ENCODE results near the gene FGF4. TPM values are rescaled to one million over a fixed set of nuclear protein-coding genes. Genes with fewer than 3 reads are reported as not detected.

The FGF4 gene
- total and polyA plus RNA-seq, 4 donors: not detected

- WGBS: 57% methylated on average over 7 of the region's 7 CpGs
- no peak for TF ChIP-seq NR2F2 (IDR thresholded peaks at IDR 0.05)
- no peak for TF ChIP-seq HNF4G (IDR thresholded peaks at IDR 0.05)
- no peak for TF ChIP-seq RAD21 (IDR thresholded peaks at IDR 0.05)
- TF ChIP-seq YY1 (IDR thresholded peaks at IDR 0.05): no peak
- no peak for TF ChIP-seq MAX (IDR thresholded peaks at IDR 0.05)
- TF ChIP-seq JUND (IDR thresholded peaks at IDR 0.05): no peak
- no peak for TF ChIP-seq EGR1 (IDR thresholded peaks at IDR 0.05; ENCODE audit: low read depth in 2 of 2)
- TF ChIP-seq SP1 (IDR thresholded peaks at IDR 0.05): no peak
- TF ChIP-seq FOXA2 (IDR thresholded peaks at IDR 0.05): no peak
- TF ChIP-seq REST (IDR thresholded peaks at IDR 0.05): no peak
- no peak for TF ChIP-seq CTCF (IDR thresholded peaks at IDR 0.05; ENCODE audit: low read depth, low read length, missing input control)
- TF ChIP-seq ZBTB33 (IDR thresholded peaks at IDR 0.05): no peak
- no peak for TF ChIP-seq FOXA1 (IDR thresholded peaks at IDR 0.05)
- no peak for TF ChIP-seq ATF3 (IDR thresholded peaks at IDR 0.05)
- no peak for TF ChIP-seq HNF4A (conservative IDR thresholded peaks at IDR 0.05)
- no peak for TF ChIP-seq TAF1 (conservative IDR thresholded peaks at IDR 0.05)
- no peak overlapping the region for H3K4me3 ChIP-seq (ENCODE audit: low read depth in 1 of 3, low read length in 3 of 3)
- no peak for DNase-seq (ENCODE audit: low spot score)
- H3K9ac ChIP-seq (ENCODE audit: low read depth in 1 of 2, low read length in 2 of 2): no peak overlapping the region
- H3K27me3 ChIP-seq (ENCODE audit: control insufficient read depth in 4 of 4, insufficient read depth in 4 of 4, low read length in 3 of 4): peaks cover 0 to 17% (median 6%) of the 10 kb centered on the region in 4 donors
- no peaks in the 10 kb centered on the region for H3K36me3 ChIP-seq (ENCODE audit: control insufficient read depth in 4 of 4, insufficient read depth in 3 of 4, low read depth in 1 of 4, low read length in 3 of 4)
- peaks cover 2 to 10% (median 3%) of the 10 kb centered on the region in 4 donors for H3K4me1 ChIP-seq (ENCODE audit: control insufficient read depth in 4 of 4, insufficient read depth in 4 of 4, low read length in 3 of 4)
- peaks cover 0 to 3% (median 0%) of the 10 kb centered on the region in 4 donors for H3K9me3 ChIP-seq (ENCODE audit: control insufficient read depth in 4 of 4, low read length in 3 of 4)
- no peak overlapping the region for H3K27ac ChIP-seq (ENCODE audit: low read depth in 1 of 2, low read length in 2 of 2)
Measured at GRCh38 chr11:69771466-69771865, 3.7 kb downstream of the FGF4 start.

- no peak overlapping the region for H3K9ac ChIP-seq (ENCODE audit: low read depth in 1 of 2, low read length in 2 of 2)
- WGBS: 38% methylated on average over 5 of the region's 5 CpGs
- no peak overlapping the region for H3K4me3 ChIP-seq (ENCODE audit: low read depth in 1 of 3, low read length in 3 of 3)
- DNase-seq (ENCODE audit: low spot score): no peak
- no peak overlapping the region for H3K27ac ChIP-seq (ENCODE audit: low read depth in 1 of 2, low read length in 2 of 2)
- H3K36me3 ChIP-seq (ENCODE audit: control insufficient read depth in 4 of 4, insufficient read depth in 3 of 4, low read depth in 1 of 4, low read length in 3 of 4): no peaks in the 10 kb centered on the region
- H3K9me3 ChIP-seq (ENCODE audit: control insufficient read depth in 4 of 4, low read length in 3 of 4): peaks cover 0 to 3% (median 0%) of the 10 kb centered on the region in 4 donors
- H3K27me3 ChIP-seq (ENCODE audit: control insufficient read depth in 4 of 4, insufficient read depth in 4 of 4, low read length in 3 of 4): peaks cover 0 to 14% (median 5%) of the 10 kb centered on the region in 4 donors
- H3K4me1 ChIP-seq (ENCODE audit: control insufficient read depth in 4 of 4, insufficient read depth in 4 of 4, low read length in 3 of 4): peaks cover 2 to 7% (median 3%) of the 10 kb centered on the region in 4 donors
- TF ChIP-seq JUND (IDR thresholded peaks at IDR 0.05) (no peak), SP1 (IDR thresholded peaks at IDR 0.05) (no peak), CTCF (IDR thresholded peaks at IDR 0.05; ENCODE audit: low read depth, low read length, missing input control) (no peak), FOXA2 (IDR thresholded peaks at IDR 0.05) (no peak), RAD21 (IDR thresholded peaks at IDR 0.05) (no peak), TAF1 (conservative IDR thresholded peaks at IDR 0.05) (no peak), ZBTB33 (IDR thresholded peaks at IDR 0.05) (no peak), NR2F2 (IDR thresholded peaks at IDR 0.05) (no peak), HNF4A (conservative IDR thresholded peaks at IDR 0.05) (no peak)
Measured at GRCh38 chr11:69770540-69770939, 4.6 kb downstream of the FGF4 start.
